ENCODE results near the gene SPATA19. TPM values are rescaled to one million over a fixed set of nuclear protein-coding genes. Genes with fewer than 3 reads are reported as not detected.

SPATA19 gene
- polyA plus RNA-seq, 1 donor = not detected

Other genes with a start within 250 kb of the SPATA19 start
- 8.3 TPM for gene IGSF9B, start 111.5 kb upstream of the SPATA19 start, polyA plus RNA-seq (ENCODE audit: insufficient read length)
- gene JAM3, start 223.6 kb upstream of the SPATA19 start, polyA plus RNA-seq (ENCODE audit: insufficient read length) = 59.3 TPM